ENCODE measurements around the gene ANKMY1.
A peak's percentile ranks its signal among the peaks of the same experiment; 100 is the strongest.

Gene ANKMY1

DNA sequence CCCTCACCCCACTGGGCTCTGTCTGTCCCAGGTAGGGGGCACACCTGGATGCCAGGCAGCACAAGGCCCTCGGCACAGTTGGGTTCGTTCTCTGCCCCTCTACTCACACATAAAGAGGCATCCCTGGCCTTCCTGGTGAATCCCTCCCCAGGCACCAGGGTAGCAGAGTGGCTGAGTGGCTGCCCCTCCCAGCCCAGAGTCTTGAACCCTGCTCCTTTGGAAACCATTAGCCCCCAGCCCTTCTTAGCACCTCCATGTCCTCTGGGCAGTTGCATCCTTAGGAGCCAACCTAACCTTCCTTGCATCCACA, 120.3 kb downstream of the ANKMY1 start:
- Histone ChIP-seq H3K4me3 (ENCODE audit: severe bottlenecking) (peak overlapping the region; percentile 99), H3K27me3 (ENCODE audit: insufficient read depth, poor library complexity, severe bottlenecking) (no peaks in the 10 kb centered on the region), H3K9me3 (ENCODE audit: severe bottlenecking) (no peaks in the 10 kb centered on the region), H3K27ac (ENCODE audit: poor library complexity, severe bottlenecking) (peak overlapping the region; percentile 96), H3K4me1 (ENCODE audit: insufficient read depth, poor library complexity, severe bottlenecking) (peaks cover 27% of the 10 kb centered on the region), H3K36me3 (ENCODE audit: low read depth) (peaks cover 3% of the 10 kb centered on the region; the same call in 1 of the 2 replicates)
- no peak for ATAC-seq (ENCODE audit: low read depth)
- DNase-seq (ENCODE audit: low spot score), result no peak
- TF ChIP-seq, protein P1, sequence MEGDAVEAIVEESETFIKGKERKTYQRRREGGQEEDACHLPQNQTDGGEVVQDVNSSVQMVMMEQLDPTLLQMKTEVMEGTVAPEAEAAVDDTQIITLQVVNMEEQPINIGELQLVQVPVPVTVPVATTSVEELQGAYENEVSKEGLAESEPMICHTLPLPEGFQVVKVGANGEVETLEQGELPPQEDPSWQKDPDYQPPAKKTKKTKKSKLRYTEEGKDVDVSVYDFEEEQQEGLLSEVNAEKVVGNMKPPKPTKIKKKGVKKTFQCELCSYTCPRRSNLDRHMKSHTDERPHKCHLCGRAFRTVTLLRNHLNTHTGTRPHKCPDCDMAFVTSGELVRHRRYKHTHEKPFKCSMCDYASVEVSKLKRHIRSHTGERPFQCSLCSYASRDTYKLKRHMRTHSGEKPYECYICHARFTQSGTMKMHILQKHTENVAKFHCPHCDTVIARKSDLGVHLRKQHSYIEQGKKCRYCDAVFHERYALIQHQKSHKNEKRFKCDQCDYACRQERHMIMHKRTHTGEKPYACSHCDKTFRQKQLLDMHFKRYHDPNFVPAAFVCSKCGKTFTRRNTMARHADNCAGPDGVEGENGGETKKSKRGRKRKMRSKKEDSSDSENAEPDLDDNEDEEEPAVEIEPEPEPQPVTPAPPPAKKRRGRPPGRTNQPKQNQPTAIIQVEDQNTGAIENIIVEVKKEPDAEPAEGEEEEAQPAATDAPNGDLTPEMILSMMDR (IDR thresholded peaks at IDR 0.05; ENCODE audit: poor library complexity, severe bottlenecking), result no peak

DNA sequence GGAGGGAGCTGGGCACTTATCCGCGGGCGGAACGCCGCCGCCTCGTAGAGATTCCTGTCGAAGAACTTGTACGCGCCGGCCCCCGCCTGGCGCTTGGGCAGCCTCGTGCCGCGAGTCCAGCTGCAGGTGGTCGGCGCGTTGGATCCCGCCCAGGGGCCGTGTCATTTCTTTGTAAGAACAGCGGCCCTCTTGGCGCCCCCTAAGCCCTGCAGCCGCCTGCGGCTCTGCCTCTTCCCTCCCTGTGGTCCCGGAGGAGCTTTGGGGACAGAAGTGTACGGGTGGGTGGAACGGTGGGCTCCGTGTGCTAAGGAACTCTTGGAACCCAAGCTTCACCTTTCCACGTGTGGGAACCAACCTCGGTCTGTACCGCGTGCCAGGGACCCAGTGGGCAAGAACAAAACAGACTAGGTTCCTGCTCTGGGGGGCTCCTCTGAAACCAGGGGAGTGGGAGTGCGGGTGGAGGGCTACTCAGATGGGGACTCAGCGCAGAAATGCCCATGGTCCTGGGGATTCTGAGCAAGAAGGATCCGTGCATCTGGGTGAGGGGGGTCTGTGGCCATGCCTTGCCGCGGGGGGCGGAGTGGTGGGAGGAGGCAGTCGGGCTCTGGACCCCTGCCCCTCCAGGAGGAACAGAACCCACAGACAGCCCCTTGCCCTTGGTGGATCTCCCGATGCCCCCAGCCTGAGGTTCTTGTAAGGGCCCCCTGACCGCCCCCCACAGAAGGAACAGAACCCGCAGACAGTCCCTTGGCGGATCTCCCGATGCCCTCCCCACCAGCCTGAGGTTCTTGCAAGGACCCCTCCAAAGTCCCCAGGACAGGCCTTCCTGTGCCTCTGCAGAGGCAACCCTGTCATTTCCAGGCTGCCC, 120.9 kb downstream of the ANKMY1 start:
- Histone ChIP-seq H3K36me3 (ENCODE audit: low read depth) (no peaks in the 10 kb centered on the region), H3K4me1 (ENCODE audit: insufficient read depth, poor library complexity, severe bottlenecking) (peaks cover 27% of the 10 kb centered on the region), H3K9me3 (ENCODE audit: severe bottlenecking) (no peaks in the 10 kb centered on the region), H3K4me3 (ENCODE audit: severe bottlenecking) (peak overlapping the region; percentile 99), H3K27me3 (ENCODE audit: insufficient read depth, poor library complexity, severe bottlenecking) (no peaks in the 10 kb centered on the region), H3K27ac (ENCODE audit: poor library complexity, severe bottlenecking) (peak overlapping the region; percentile 96)
- ATAC-seq (ENCODE audit: low read depth), result no peak
- peak; percentile 62 for DNase-seq (ENCODE audit: low spot score)
- TF ChIP-seq, protein P1 (IDR thresholded peaks at IDR 0.05; ENCODE audit: poor library complexity, severe bottlenecking), result no peak

GRCh38 chr2:240435948-240436682, 121.7 kb downstream of the ANKMY1 start:
- H3K36me3 ChIP-seq (ENCODE audit: low read depth), result no peaks in the 10 kb centered on the region
- peaks cover 20% of the 10 kb centered on the region for H3K4me1 ChIP-seq (ENCODE audit: insufficient read depth, poor library complexity, severe bottlenecking)
- DNase-seq (ENCODE audit: low spot score) (peak; percentile 56), ATAC-seq (ENCODE audit: low read depth) (no peak)
- TF ChIP-seq, protein P1 (IDR thresholded peaks at IDR 0.05; ENCODE audit: poor library complexity, severe bottlenecking), result no peak
- peak overlapping the region; percentile 96 for H3K27ac ChIP-seq (ENCODE audit: poor library complexity, severe bottlenecking)
- no peaks in the 10 kb centered on the region for H3K27me3 ChIP-seq (ENCODE audit: insufficient read depth, poor library complexity, severe bottlenecking)
- peak overlapping the region; percentile 99 for H3K4me3 ChIP-seq (ENCODE audit: severe bottlenecking)
- H3K9me3 ChIP-seq (ENCODE audit: severe bottlenecking), result no peaks in the 10 kb centered on the region

GRCh38 chr2:240435457-240435947, 122.3 kb downstream of the ANKMY1 start, which contains the start of gene GPC1:
Gene GPC1, plus strand, starts transcription at chr2:240435663. Its CDS starts 256 bp downstream, at chr2:240435919.
- ATAC-seq (ENCODE audit: low read depth), result peak; percentile 28
- no peaks in the 10 kb centered on the region for H3K27me3 ChIP-seq (ENCODE audit: insufficient read depth, poor library complexity, severe bottlenecking)
- DNase-seq (ENCODE audit: low spot score), result peak; percentile 73
- no peaks in the 10 kb centered on the region for H3K9me3 ChIP-seq (ENCODE audit: severe bottlenecking)
- peak within 1 kb of the TSS; percentile 96 for H3K27ac ChIP-seq (ENCODE audit: poor library complexity, severe bottlenecking)
- TF ChIP-seq, protein P1 (IDR thresholded peaks at IDR 0.05; ENCODE audit: poor library complexity, severe bottlenecking), result no peak
- H3K4me1 ChIP-seq (ENCODE audit: insufficient read depth, poor library complexity, severe bottlenecking), result peaks cover 16% of the 10 kb centered on the region
- H3K4me3 ChIP-seq (ENCODE audit: severe bottlenecking), result peak within 1 kb of the TSS; percentile 99
- no peaks in the 10 kb centered on the region for H3K36me3 ChIP-seq (ENCODE audit: low read depth)

All from RWPE2 (cell line).